ENCODE measurements around the gene GUCY2C.
"Not testable (repeated sequence)": the region's sequence is repeated elsewhere in the genome, so short reads cannot be mapped to it uniquely, and the experiment has no call there.

Gene GUCY2C

DNA sequence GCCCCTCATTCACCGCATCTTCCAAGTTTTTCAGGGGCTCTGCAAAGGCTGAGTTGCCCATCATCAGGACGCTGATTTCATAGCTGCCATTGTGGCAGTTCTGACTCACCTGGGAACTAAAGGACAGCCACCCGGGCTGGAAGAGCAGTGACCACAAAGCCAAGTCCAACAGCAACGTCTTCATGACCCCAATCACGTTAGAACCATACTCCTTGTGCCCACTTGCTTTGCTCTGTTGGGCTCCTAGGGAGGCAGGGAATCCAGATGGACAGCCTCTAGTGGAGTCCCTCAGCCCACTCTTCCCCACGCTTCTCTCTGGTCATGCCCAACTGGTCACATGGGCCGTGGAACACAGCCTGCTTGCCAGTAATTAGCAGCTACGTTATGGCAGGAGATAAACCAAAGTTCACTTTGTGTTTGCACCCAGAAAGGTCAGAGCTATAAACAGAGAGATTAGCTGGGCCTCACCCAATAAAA is at the start of gene GUCY2C:
GUCY2C (minus strand) TSS at position 335 of the 477 bp plus-strand sequence; CDS start at position 184, 151 bp downstream.
- DNase-seq: no peak

DNA sequence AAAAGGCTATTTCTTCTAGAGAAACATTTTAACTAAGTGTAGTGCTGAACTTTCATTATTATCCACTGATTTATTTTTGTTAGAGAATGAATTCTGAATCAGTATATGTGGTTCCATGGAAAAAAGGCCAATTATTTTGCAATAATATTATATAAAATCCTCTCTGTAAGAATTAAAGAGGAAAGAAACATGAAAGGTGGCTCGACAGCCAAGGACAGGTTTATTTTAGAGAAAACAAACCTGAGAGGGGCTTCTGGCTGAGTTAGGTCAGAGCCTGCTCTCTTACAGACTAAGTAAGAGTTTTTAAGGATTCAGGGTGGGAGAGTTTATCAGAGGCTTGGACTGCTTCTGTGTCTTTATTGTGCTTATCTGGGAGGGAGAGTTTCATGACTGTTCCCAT is 46.7 kb upstream of the GUCY2C start:
- DNase-seq: no peak

DNA sequence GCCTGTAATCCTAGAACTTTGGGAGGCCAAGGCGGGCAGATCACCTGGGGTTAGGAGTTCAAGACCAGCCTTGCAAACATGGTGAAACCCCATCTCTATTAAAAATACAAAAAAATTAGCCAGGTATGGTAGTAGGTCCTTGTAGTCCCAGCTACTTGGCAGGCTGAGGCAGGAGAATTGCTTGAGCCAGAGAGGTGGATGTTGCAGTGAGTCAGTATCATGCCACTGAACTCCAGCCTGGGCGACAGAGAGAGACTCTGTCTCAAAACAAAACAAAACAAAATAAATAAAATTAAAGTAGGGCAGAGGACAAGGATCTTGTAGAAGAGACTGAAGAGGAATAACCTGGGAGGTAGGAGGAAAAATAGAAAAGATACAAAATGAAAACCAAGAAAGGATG is 45.5 kb upstream of the GUCY2C start:
- DNase-seq: no peak

DNA sequence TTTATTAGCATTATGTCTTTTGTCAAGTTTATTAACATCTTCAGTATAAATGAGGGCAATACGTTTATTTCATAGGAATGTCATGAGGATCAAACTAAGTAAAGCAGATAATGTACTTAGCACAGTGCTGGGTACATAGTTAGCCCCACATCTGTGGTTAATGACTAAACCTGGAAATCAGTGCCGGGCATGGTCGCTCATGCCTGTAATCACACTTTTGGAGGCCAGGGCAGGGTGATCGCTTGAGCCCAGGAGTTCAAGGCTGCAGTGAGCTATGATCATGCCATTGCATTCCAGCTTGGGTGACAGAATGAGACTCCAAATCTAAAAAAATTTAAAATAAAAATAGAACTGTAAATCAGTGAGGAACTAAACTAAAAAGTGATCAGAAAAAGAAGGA is 44.8 kb upstream of the GUCY2C start:
- no peak for DNase-seq

DNA sequence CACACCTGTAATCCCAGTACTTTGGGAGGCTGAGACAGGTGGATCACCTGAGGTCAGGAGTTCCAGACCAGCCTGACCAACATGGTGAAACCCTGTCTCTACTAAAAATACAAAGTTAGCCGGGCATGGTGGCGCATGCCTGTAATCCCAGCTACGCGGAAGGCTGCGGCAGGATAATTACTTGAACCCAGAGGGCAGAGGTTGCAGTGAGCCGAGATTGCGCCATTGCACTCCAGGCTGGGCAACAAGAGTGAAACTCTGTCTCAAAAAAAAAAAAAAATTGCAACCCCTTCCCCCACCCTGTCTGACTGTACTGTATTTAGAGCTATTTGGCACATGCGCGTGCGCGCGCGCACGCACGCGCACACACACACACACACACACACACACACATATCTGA is 40.0 kb upstream of the GUCY2C start:
- not testable (repeated sequence) for DNase-seq

DNA sequence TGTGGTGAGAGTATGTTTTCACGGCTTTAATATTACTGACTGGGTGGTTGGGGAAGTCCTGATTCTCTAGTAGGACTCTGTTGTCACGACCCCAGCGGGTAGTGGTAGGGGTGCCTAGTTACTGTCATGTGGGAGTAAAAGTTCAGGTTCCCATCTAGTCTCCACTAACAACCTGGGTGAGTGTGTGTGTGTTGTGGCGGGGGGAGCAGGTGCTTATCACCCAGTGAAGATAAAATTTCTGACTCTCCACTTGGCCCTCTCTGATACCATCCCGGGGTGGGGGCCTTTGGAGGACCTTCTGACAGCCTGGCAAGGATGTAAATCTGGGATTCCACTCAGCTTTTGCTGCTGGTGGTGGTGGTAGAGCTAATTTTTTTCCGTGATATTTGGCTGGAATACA is 35.4 kb upstream of the GUCY2C start:
- DNase-seq: no peak

DNA sequence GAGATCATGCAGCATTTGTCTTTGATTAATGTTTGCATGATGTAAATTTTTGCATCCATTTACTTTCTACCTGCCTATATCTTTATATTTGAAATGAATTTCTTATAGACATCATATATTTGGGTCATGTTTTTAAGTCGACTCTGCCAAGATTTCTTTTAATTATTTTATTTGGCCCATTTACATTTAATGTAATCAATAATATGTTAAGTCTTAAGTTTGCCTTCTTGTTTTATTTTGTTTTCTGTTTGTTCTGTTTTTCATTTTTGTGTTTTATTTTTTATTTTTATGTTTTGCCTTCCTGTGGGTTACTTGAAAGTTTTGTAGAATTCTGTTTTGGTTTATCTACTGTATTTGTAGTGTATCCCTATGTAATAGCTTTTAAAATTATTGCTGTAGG is 33.2 kb upstream of the GUCY2C start:
- no peak for DNase-seq

DNA sequence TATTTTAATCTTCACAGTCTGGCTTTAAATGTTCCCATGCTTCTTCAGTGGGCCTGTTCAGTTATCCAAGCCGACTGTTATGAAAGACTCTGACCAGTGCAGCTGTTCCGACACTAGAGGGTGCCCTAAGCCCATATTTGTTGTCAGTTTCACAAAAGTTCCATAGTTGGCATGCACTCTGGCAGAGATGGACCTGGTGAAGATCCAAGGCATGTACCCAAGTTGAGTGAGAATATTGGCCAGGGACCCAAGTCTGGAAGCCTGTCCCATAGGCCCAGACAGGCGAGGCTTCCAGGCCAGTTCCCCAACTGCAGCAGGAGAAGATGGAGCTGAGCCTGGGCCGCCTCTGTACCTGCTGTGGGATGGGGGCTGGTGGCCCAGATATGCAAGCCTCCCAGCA is 27.4 kb upstream of the GUCY2C start:
- DNase-seq: peak; percentile 31

DNA sequence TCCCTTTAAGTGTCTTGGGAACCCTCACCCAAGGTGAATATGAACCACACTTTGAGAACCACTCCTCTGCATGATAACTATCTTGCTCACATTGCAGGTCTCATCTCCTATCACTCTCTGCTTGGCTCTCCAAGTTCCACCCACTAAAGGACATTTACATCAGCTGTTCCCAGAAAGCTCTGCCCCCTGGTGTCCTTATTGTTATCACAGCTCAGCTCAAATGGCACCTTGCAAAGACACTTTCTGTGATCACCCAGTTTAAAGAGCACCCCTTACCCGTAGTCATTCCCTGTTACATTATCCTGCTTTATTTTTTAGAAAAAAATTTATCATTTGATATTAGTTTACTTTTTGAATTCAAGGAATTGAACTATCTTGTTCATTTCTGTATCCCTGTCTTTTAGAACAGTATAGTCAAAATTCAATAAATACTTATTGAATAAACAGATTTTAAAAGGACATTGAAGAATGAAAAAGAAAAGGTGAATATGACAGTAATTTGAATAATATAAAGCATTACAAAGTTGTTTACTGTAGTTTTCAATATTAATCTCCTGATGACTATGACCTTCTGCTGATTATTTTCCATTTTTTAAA is 20.5 kb upstream of the GUCY2C start:
- DNase-seq: no peak

DNA sequence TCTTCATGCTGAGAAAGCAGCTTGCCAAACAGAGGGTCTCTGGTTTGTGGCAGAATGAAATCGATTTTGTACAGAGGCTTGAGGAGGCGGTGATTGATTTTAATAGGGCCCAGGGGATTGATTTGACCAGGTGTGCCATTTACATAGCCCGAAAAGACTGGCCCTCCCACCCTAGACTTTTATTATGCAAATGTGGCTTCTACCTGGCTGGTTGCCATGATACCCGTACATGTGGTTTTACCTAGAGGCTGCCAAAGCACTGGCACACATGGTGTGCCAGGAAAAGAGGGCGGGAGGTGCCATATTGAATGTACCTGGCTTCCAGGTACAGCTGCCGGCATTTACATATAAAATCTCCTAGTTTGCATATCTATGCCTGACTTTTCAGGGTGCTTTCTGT is 18.0 kb upstream of the GUCY2C start:
- peak; percentile 78 for DNase-seq

DNA sequence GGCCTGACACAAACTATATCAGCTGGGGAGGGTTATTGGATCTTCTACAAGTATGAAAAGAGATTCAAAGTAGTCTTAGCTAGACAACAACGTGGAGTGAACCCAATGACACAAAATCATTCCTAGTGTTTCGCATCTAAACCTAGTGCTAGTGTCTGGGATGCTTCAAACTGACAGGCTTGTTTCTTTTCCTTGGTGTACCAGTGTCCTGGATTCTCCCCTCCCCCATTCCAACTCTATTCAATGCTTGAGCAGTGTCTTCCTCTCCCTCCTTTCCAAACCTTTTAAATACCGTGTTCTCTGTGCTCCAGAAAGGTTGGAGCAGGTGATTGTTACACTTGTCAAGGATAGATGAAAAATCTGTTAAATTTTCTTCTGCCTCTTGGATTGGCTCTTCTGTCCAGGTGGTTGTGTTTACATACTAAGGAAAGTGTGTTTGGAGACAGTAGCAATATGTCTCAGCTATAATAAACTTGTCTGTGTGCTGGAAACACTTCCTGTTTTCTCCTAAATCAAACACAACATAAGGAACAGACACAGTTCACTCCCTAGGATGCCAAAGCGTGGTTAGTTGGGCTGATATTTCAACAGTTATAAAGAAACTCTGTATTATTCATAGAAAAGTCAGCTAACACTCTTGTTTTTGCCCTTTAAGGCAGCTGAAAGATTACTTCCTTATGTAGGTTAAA is 14.4 kb upstream of the GUCY2C start:
- DNase-seq: peak; percentile 2

DNA sequence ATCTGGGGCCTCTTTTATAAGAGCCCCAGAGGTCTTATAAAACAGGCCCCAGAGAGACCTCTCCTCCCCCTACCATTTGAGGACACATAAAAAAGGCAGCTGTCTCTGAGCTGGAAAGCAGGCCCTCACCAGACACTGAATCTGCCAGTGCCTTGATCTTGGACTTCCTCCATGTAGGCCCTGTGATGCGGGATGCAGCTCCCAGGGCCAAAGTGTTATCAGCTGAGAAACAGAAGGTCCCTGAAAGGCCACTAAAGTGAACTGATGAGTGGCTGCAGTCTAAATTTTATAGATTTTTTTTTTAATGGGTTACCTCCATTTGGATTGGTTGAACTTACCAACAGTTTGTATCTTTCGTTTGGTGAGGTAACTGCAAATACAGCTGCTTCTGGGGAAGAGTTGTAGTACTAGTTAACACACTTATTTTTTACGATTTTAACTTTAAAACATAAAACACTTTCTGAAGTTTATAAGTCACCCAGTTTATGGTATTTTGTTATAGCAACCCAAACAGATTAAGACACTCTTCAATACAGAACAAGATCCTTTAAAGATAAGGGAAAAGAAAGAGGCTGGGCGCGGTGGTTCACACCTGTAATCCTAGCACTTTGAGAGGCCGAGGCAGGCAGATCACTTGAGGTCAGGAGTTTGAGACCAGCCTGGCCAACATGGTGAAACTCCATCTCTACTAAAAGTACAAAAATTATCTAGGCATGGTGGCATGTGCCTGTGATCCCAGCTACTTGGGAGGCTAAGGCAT is 5.6 kb upstream of the GUCY2C start:
- no peak for DNase-seq

DNA sequence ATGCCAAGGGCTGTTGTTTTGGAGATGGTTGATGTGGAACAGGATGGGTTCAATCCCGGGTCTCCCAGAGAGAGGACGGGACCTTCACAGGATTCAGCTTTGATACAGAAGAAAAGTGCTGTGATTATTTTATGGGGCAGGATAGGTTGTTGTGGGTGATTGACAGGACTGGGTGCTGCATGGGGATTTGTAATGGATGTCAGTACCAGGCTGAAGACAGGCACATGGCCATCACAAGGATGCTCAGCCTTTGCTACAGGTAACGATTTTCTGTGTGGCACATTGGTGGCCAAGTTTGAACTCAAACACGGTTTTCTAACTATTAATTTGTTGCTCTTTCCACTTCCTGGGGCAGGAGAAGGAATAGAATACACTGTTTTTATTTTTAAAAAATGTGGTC is 4.5 kb upstream of the GUCY2C start:
- DNase-seq: no peak

DNA sequence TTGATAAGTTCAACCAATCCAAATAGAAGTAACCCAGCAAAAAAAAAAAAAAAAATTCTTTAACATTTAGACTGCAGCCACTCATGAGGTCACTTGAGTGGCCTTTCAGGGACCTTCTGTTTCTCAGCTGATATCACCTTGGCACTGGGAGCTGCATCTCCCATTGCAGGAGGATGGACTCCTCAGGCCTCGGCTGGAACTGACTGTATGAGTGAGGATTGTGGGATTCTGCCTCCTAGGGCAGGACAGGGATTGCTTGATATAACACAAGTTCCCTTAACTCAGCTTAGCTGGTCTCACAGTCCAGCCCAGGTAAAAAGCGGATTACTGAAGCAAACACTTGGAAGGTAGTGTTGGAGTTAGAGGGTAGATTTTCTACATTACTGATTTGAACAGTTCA is 3.5 kb upstream of the GUCY2C start:
- no peak for DNase-seq

DNA sequence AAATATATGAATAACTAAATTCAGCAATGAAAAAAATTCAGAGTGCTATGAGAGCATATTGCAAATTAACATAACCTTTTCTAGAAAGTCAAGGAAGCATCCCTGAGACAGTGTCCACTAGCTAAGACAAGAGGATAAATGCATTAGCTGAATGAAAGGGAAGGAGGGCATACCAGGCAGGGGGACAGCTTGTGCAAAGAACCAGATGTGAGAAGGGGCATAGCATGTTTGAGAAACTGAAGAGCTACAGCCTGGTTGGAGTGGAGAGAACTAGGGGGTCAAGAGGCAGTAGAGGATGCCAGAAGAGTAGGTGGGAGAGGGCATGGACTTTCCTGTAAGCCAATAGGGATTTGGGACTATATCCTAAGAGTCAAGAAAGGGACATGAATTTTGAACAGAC is 2.2 kb upstream of the GUCY2C start:
- no peak for DNase-seq

DNA sequence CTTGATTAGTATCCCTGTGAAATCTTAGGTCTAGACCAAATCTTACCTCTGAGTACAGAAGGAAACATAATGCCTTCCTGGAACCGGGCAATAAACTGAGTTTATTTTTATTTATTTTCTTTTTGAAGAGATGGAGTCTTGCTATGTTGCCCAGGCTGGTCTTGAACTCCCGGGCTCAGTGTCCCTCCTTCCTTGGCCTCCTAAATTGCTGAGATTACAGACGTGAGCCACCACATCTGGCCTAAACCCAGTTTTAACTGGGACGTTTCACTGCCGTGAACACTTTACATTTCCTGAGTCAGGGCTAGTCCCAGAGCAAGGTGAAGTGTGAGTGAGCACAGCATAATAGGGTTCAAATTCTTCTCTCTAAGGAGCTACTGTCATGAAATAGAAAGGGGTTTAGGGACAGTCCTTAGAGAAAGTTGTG is 671 bp downstream of the GUCY2C start:
- no peak for DNase-seq

DNA sequence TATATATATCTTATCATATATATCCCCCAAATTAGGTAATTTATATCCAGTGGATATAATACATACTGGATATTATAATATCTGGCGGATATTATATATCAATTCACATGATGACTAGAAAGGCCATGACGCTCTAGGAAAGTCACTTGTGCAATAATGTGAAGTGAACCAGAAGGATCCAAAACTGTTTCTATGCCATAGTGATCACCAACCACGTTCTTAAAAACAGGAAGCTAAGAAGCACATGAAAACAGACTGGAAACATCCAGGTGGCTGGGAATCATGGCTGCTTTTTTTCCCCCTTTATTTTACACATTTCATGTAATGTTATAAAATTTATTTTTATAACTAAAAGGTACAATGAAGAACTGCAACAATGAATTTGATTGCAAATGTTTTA is 1.4 kb downstream of the GUCY2C start:
- DNase-seq: no peak

DNA sequence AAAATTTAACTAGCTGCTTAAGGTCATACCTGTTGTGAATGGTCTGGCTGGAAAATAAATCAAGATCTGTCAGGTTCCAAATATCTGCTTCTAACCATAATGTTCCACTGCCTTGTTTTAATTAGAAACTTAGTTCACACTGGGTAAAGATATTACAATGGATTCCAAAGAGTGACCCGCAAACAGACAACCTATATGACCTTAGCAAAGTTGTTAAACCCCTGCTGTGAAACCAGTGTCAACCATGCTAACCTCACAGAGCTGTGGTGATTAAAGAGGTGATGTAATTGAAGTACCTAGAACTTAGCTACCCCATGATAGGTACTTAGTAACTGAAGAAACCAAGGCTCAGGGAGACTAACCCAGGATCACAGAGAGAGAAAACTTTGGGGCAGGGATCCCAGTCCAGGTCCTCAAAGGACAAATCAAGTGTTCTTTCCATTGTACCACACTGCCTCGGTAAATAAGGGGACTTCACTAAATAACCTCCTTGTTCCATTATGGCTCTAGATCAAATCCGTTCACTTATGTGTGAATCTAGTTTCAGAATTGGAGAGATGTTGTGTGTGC is 2.2 kb downstream of the GUCY2C start:
- DNase-seq: no peak

DNA sequence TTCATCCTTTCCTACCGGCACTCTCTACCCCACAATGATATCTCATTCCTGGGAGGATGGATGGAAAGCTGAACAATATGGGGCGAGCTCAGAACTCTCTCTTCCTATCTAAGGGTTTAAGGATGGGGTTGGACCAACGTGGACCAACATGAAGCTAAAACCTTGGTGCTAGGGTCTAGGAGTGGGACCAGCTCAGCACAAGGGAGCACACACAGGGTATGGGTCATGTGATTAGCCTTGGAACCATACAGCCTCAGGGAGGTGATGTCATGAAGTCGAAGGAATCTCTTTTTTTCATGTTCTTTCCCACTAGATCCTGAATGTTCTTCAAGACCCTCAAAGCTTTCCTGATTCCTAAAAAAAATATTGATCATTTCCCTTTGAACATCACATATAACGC is 3.3 kb downstream of the GUCY2C start:
- no peak for DNase-seq

DNA sequence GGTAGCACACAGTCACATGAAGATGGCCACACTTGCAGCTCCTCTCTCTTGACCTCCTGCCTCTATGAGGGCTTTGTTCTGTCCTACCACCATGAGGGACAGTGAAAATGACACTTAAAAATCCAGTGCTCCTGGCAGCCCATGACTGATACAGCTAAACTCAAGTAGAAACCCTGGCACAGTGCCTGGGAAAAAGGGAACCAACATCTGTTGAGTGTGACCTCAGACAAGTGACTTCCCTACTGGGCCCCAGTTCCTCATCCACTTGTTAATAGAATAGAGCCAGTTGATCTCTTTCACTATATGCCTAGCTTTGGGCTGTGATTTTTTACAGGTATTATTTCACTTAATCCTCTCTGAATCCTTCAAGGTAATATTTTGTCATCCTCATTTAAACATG is 4.8 kb downstream of the GUCY2C start:
- DNase-seq: peak; percentile 14

DNA sequence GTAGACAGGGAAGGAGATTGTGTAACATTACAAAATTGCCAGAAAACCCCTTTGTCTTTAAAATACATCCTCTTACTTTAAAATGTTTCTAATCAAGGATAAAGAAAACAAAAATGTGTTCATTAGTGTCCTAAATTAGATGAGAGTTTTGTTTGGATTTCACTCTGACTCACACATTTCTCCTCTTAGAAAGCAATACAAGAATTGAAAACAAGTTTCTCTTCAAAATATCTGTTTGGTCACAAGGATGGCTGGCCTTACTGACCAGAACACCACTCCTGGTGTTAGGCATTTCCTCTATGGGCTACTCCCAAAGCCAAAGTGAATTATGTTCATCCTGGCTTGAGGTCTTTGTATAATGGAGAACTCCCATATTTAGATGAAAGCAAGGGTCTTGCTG is 6.4 kb downstream of the GUCY2C start:
- no peak for DNase-seq

DNA sequence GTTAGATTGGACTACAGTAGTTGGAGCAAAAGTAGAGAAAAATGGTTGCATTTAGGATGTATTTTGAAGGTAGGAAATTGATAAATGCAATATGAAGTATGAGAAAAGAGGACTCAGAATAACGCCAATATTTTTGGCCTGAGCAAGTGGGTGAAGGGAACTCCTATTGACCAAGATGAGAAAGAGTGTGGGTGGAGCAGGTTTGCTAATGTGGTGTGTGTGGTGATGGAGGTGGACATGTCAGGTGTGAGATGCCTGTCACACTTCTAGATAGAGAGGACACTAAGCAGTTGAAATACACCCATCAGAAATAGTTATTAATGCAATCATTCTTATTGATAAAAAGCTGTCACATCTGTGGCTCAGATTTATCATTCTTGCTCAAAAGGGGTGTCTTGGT is 7.3 kb downstream of the GUCY2C start:
- no peak for DNase-seq

DNA sequence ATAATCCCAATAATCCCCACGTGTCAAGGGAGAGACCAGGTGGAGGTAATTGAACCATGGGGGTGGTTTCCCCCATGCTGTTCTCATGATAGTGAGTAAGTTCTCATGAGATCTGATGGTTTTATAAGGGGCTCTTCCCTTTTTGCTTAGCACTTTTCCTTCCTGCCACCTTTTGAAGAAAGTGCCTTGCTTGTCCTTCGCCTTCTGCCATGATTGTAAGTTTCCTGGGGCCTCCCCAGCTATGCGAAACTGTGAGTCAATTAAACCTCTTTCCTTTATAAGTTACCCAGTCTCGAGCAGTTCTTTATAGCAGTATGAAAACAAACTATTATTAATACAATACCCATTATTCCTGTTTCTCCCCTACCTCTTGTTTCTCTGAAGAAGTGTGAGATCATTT is 14.2 kb downstream of the GUCY2C start:
- not testable (repeated sequence) for DNase-seq

DNA sequence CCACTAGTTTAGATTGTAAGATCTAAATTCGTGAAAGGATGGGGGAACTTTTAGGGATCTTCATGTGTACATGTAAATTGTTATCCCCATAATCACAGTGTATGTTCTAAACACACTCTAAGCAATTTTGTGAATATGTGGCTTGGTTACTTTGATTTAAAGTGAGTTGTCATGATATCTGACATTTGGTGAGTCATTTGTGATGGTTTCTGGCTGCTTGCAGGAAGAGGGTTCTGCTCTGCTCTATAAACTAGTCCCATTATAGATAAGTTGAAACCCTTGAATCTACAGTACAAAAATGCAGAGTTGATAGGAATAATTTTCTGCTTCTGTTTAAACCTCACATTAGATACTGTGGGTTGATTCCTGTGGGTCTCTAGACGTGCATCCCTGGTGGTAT is 14.8 kb downstream of the GUCY2C start:
- no peak for DNase-seq
